ENCODE data around the gene OTOP3.

The OTOP3 gene

GRCh38 chr17:74938194-74938950 lies 2.7 kb downstream of the OTOP3 start:
- DNase-seq (ENCODE audit: low spot score): no peak

DNA sequence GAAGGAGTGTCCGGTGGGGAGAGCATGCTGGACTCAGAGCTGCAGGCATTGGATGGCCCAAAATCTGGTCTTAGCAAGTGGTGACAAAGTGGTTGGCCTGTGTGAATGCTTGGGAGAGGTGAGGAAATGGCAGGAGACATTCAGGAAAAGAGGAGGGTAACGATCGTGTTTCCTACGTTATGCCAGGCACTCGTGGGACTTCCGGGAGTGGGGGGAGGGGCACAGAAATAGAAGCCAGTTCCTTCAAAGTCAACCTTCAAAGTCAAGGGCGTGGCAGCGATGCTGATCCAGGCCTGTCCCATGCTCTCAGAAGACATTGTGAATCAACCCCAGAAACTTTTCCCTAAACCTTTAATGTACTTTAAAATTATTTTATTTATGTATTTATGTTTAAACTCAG lies 3.8 kb downstream of the OTOP3 start:
- DNase-seq (ENCODE audit: low spot score): no peak

GRCh38 chr17:74941128-74941725 lies 5.5 kb downstream of the OTOP3 start:
- no peak for DNase-seq (ENCODE audit: low spot score)

- DNase-seq (ENCODE audit: low spot score): no peak
Measured at GRCh38 chr17:74943808-74944522, 8.3 kb downstream of the OTOP3 start.

GRCh38 chr17:74945543-74945942 lies 9.8 kb downstream of the OTOP3 start:
- DNase-seq (ENCODE audit: low spot score): no peak

DNA sequence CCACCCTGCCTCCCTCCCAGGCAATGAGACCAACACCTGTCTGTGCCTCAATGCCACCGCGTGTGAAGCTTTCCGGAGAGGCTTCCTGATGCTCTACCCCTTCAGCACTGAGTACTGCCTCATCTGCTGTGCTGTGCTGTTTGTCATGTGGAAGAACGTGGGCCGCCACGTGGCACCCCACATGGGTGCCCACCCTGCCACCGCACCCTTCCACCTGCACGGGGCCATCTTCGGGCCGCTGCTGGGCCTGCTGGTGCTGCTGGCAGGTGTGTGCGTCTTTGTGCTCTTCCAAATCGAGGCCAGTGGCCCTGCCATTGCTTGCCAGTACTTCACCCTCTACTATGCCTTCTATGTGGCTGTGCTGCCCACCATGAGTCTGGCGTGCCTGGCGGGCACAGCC lies 10.9 kb downstream of the OTOP3 start:
- no peak for DNase-seq (ENCODE audit: low spot score)

DNA sequence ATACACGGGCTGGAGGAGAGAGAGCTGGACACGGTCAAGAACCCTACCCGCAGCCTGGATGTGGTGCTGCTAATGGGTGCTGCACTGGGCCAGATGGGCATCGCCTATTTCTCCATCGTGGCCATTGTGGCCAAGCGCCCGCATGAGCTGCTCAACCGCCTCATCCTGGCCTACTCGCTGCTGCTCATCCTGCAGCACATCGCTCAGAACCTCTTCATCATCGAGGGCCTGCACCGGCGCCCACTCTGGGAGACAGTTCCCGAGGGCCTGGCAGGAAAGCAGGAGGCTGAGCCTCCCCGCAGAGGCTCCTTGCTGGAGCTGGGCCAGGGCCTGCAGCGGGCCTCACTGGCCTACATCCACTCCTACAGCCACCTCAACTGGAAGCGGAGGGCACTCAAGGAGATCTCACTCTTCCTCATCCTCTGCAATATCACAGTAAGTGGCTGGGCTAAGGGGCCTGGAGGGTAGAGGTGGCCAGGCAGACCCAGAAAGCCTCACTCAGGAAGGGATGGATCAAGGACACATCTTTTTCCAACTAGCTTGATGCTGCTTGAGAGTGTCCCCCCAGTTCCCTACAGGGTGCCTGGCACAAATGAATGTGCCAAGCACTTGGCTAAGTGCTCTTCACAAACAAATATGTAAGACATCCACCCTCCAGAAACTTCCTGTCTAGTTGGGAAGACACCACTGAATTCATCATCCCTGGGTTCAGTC lies 11.5 kb downstream of the OTOP3 start:
- no peak for DNase-seq (ENCODE audit: low spot score)

GRCh38 chr17:74949455-74950115 lies 13.9 kb downstream of the OTOP3 start:
- DNase-seq (ENCODE audit: low spot score): no peak

DNA sequence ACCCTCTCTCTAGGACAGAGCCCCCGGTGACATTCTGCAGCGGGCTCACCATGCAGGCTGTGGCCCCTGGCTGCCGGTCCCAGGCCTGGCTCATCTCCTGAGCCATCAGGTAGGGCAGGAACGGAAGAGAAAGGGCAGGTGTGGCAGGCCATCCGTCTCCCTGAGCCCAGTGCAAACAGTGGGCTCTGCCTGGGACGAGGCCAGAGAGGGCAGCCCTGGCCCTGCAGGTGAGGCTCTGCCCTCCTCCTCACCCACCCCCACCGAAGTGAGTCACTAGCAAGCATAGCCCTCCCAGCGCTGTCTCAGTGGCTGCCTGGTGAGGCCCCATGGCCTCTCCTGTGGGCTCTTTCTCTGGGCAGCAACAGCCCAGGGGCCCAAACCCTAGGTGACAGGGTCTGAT lies 14.5 kb downstream of the OTOP3 start:
- no peak for DNase-seq (ENCODE audit: low spot score)

GRCh38 chr17:74951065-74951464 lies 15.4 kb downstream of the OTOP3 start:
- DNase-seq (ENCODE audit: low spot score): no peak

GRCh38 chr17:74951680-74952421 lies 16.2 kb downstream of the OTOP3 start:
- no peak for DNase-seq (ENCODE audit: low spot score)

GRCh38 chr17:74952431-74953133 lies 16.9 kb downstream of the OTOP3 start:
- no peak for DNase-seq (ENCODE audit: low spot score)

DNA sequence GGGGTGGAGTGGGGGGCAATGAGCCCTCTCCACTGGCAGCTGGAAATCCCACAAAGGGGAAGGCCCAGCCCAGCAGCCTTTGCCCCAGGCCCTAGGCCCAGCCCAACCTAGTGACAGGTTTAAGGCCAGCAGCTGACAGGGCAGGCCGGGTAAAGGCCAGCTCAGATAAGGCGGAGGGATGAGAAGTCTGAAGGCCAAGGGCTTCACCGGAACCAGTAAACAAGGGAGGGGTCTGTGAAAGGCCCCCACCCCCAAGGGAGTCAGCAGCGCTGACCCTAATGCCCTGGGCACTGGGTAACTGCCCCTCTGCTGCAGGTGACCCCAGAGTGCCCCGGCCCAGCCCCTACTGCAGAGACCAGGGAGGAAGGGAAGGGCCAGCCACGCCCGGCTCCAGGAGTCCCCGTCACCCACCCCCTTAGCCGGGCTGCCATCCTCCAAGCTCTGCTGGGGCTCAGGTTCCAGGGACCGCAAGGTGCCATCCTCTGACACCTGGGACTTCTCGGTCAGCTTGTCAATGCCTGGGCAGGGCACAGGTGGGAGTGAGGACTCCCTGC lies 17.5 kb downstream of the OTOP3 start:
- DNase-seq (ENCODE audit: low spot score): no peak

GRCh38 chr17:74954115-74954514 lies 18.4 kb downstream of the OTOP3 start:
- no peak for DNase-seq (ENCODE audit: low spot score)

DNA sequence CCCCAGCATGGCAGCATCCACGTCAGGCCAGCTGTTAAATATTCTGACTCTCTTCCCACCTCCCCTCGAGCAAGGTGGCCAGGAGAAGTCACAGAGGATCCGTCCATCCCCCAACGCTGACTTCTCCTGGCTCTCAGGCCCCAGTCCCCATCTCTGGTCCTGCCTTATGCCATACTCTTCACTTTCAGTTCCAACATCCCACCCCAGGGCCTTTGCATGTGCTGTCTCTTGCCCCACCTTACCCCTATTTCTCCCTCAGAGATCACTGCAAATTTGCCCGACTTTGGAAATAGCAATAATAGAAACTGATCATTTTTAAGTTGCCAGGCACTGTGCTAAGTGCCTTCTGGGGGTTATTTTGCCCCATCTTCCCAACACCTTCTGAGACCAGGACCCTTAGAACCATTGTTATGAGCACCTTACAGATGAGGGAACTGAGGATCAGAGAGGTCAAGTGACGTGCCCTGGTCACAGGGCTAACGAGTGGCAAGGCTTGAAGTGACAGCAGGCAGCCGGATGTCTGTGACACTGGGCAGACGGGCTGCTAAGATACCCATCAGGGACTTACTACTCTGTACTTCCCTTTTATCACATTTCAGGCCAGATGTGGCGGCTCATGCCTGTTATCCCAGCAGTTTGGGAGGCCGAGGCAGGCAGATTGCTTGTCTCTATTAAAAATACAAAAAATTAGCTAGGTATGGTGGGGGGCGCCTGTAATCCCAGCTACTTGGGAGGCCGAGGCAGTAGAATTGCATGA lies 19.1 kb downstream of the OTOP3 start:
- DNase-seq (ENCODE audit: low spot score): no peak

GRCh38 chr17:74956093-74956492 lies 20.4 kb downstream of the OTOP3 start:
- no peak for DNase-seq (ENCODE audit: low spot score)

- peak; percentile 74 for DNase-seq (ENCODE audit: low spot score)
Measured at GRCh38 chr17:74957935-74958740, 22.4 kb downstream of the OTOP3 start.

GRCh38 chr17:74959826-74960515 lies 24.3 kb downstream of the OTOP3 start:
- DNase-seq (ENCODE audit: low spot score): no peak

Measured in SK-N-DZ (cell line).